ENCODE results near the gene GRHL1. TPM values are rescaled to one million over a fixed set of nuclear protein-coding genes. Genes with fewer than 3 reads are reported as not detected.

GRHL1 gene
- total and polyA plus RNA-seq, 2 donors (not counting 3 experiments of a cell fraction or from before 2014, with no cell fraction given), result 0.37 to 1.1 TPM

GRCh38 chr2:10036095-10036884 is 84.8 kb downstream of the GRHL1 start:
- no peaks in the 10 kb centered on the region for H3K79me2 ChIP-seq (ENCODE audit: control insufficient read depth, insufficient read depth, low read length)
- no TSS peak for BruUV-seq (replicated peaks)
- TF ChIP-seq CTCF (IDR thresholded peaks at IDR 0.05; ENCODE audit: extremely low read depth in 1 of 2, insufficient read depth in 1 of 2, low read depth in 1 of 2, low read length in 2 of 2) (peak; percentile 73 to 83), FOS (IDR thresholded peaks at IDR 0.05; ENCODE audit: borderline replicate concordance, insufficient read depth, low read length) (no peak), JUN (IDR thresholded peaks at IDR 0.05; ENCODE audit: borderline replicate concordance, insufficient read depth, insufficient read length, low read depth) (no peak), MAX (IDR thresholded peaks at IDR 0.05; ENCODE audit: insufficient read depth, insufficient read length) (no peak), POLR2A (IDR thresholded peaks at IDR 0.05; ENCODE audit: low read depth, low read length) (no peak), POLR2AphosphoS5 (IDR thresholded peaks at IDR 0.05; ENCODE audit: insufficient read depth, low read depth, low read length) (no peak), MYC (IDR thresholded peaks at IDR 0.05; ENCODE audit: low read depth, low read length) (no peak), GATA2 (IDR thresholded peaks at IDR 0.05; ENCODE audit: insufficient read depth, insufficient read length, low read depth, low read length) (no peak)
- no peaks in the 10 kb centered on the region for H3K36me3 ChIP-seq (ENCODE audit: control insufficient read depth in 2 of 2, extremely low read depth in 1 of 2, insufficient read depth in 2 of 2, low read length in 2 of 2)
- no peak overlapping the region for H3K9ac ChIP-seq (replicated peaks; ENCODE audit: extremely low read depth, insufficient read depth, low read length)
- no peak overlapping the region for H3K4me3 ChIP-seq (replicated peaks in 1 of 3; ENCODE audit: insufficient read depth in 1 of 3, low read depth in 1 of 3, low read length in 3 of 3)
- intact Hi-C loops (cut with micrococcal nuclease) (loop anchor here (2.0 kb wide), 1 partner anchor 43 kb away; no protein-coding TSS in a partner anchor), dilution Hi-C loops (cut with MboI; ENCODE audit: extremely low pct_ligation_motif_present, low sequenced_read_pairs) (no loop called here)
- no peak overlapping the region for H3K4me2 ChIP-seq (ENCODE audit: insufficient read depth, low read length)
- H3K27ac ChIP-seq (ENCODE audit: insufficient read depth, low read depth, low read length), result peak overlapping the region; percentile 28
- H4K20me1 ChIP-seq (replicated peaks; ENCODE audit: control insufficient read depth, extremely low read depth, insufficient read depth, low read length), result no peaks in the 10 kb centered on the region
- no peaks in the 10 kb centered on the region for H3K9me1 ChIP-seq (replicated peaks; ENCODE audit: control insufficient read depth, extremely low read depth, insufficient read depth, low read length)
- DNase-seq (ENCODE audit: low read depth, low spot score), result peak; percentile 80
- no peaks in the 10 kb centered on the region for H3K9me3 ChIP-seq (replicated peaks; ENCODE audit: control insufficient read depth, insufficient read depth, low read length)
- no peaks in the 10 kb centered on the region for H3K27me3 ChIP-seq (ENCODE audit: control insufficient read depth in 2 of 2, insufficient read depth in 2 of 2, low read length in 2 of 2)
- CTCF ChIA-PET, result interaction anchor here (0.9 to 4.2 kb wide), 18 partner anchors 9 to 398 kb away, joined by 3 to 52 read pairs (median 6); no protein-coding TSS in a partner anchor
- peak; percentile 89 for FAIRE-seq
- peaks cover 24% of the 10 kb centered on the region for H3K4me1 ChIP-seq (ENCODE audit: control insufficient read depth, extremely low read depth, insufficient read depth, low read length)
- H2AFZ ChIP-seq (ENCODE audit: low read depth, low read length), result peak overlapping the region; percentile 79
- POLR2A ChIA-PET, result no interaction called here

Measured in endothelial cell of umbilical vein (primary cell).